Dedifferentiated amniotic fluid mesenchymal stem cell (primary cell): Measurements from ENCODE around the gene TENT4A.

ENCODE experiments used
- DNase-seq: peaks from one replicate; pipeline ENCODE4 v3.0.0-alpha.2; 2016; ENCODE audit errors: extremely low spot score

Gene TENT4A

GRCh38 chr5:6803981-6804550, 90.8 kb downstream of the TENT4A start:
- no peak for DNase-seq

GRCh38 chr5:6804766-6805501, 91.7 kb downstream of the TENT4A start:
- peak; percentile 68 for DNase-seq

- no peak for DNase-seq
Observed at GRCh38 chr5:6805841-6806240, 92.6 kb downstream of the TENT4A start.
